HCT116 (cell line): ENCODE measurements around the gene MUC16. TPM values are rescaled to one million over a fixed set of nuclear protein-coding genes. Genes with fewer than 3 reads are reported as not detected.

Source experiments
- ATAC-seq: fragments of 200-7000 bp; cut with Tn5 transposase; 2 replicates; pipeline ENCODE4 v1.9.1; 2020; ENCODE audit warnings: mild to moderate bottlenecking, moderate library complexity
- BruUV-seq: library from RNA; stranded (reverse); fragments of 400-500 nt; replicated peaks from 2 replicates; lab custom pipeline; 2021; lab: Mats Ljungman, UMichigan
- CTCF ChIA-PET: fragments of 300-600 bp; sonication (Branson Sonifier 250); formaldehyde crosslinking; loops from one replicate; lab custom pipeline; 2021; ENCODE audit warnings: antibody characterized with exemption; lab: Charles Lee
- POLR2A ChIA-PET: fragments of 300-600, 350-600 bp; sonication (Branson Sonifier 250); formaldehyde crosslinking; loops from one replicate; lab custom pipeline; 2021; ENCODE audit warnings: antibody characterized with exemption; lab: Charles Lee
- RAD21 ChIA-PET, 2 experiments: fragments of 300-600 bp; sonication (Branson Sonifier 250); formaldehyde crosslinking; loops; one replicate each; lab custom pipeline; 2023; ENCODE audit warnings: low total read pairs in 2 of 2; ENCODE audit not compliant: uncharacterized antibody in 2 of 2, unreplicated experiment in 2 of 2, low non-redundant PET in 1 of 2; lab: Charles Lee
- DNase-seq: peaks from one replicate; pipeline ENCODE4 v3.0.0-alpha.2; 2010; ENCODE audit warnings: low read depth, low spot score
- H2AFZ ChIP-seq: fragments of 200-600 bp; shearing (Covaris generic), sonication (generic); 2 replicates; pipeline ENCODE4 v1.6.1; 2017; ENCODE audit warnings: low read depth, mixed run types, mixed read lengths, antibody characterized with exemption, low read length; ENCODE audit not compliant: poor library complexity, severe bottlenecking
- H3K27ac ChIP-seq: 2 replicates; pipeline ENCODE4 v1.5.1; 2012; ENCODE audit warnings: low read depth, low read length
- H3K27me3 ChIP-seq: fragments of 200-600 bp; sonication (generic); 2 replicates; pipeline ENCODE4 v1.6.1; 2016; ENCODE audit warnings: mixed run types, low read length, mixed read lengths; ENCODE audit not compliant: insufficient read depth
- H3K36me3 ChIP-seq, 2 experiments: fragments of 200-500 bp in 1 of 2; fragments of 200-600 bp in 1 of 2; sonication (Bioruptor generic) in 1 of 2; sonication (generic) in 1 of 2; 2 replicates each; pipeline versions ENCODE4 v1.5.1 to v1.6.1; 2014 to 2016; ENCODE audit warnings: low read length in 2 of 2, inconsistent platforms in 1 of 2, mixed read lengths in 1 of 2, mixed run types in 1 of 2; ENCODE audit not compliant: insufficient read depth in 2 of 2, control insufficient read depth in 1 of 2
- H3K4me1 ChIP-seq, 2 experiments: fragments of 200-600 bp in 1 of 2; sonication (generic) in 1 of 2; 2 replicates each; pipeline versions ENCODE4 v1.5.1 to v1.6.1; 2012 to 2017; ENCODE audit warnings: low read length in 2 of 2, inconsistent platforms in 1 of 2, mild to moderate bottlenecking in 1 of 2, mixed read lengths in 1 of 2, mixed run types in 1 of 2, moderate library complexity in 1 of 2; ENCODE audit not compliant: insufficient read depth in 2 of 2, control insufficient read depth in 1 of 2
- H3K4me2 ChIP-seq: fragments of 200-600 bp; sonication (generic); 2 replicates; pipeline ENCODE4 v1.6.1; 2017; ENCODE audit warnings: mixed run types, low read length, mixed read lengths
- H3K4me3 ChIP-seq, 2 experiments: fragments of 200-600 bp in 1 of 2; sonication (generic) in 1 of 2; replicated peaks in 1 of 2; 2 replicates each; pipeline ENCODE4 v1.5.1; 2011 to 2016; ENCODE audit warnings: low read length in 2 of 2, control low read depth in 1 of 2, low read depth in 1 of 2, mild to moderate bottlenecking in 1 of 2, mixed read lengths in 1 of 2, mixed run types in 1 of 2
- H3K79me2 ChIP-seq: fragments of 200-600 bp; sonication (generic); 2 replicates; pipeline ENCODE4 v1.6.1; 2017; ENCODE audit warnings: mild to moderate bottlenecking, mixed run types, low read length, moderate library complexity, mixed read lengths; ENCODE audit not compliant: insufficient read depth
- H3K9ac ChIP-seq: fragments of 200-600 bp; sonication (generic); 2 replicates; pipeline ENCODE4 v1.6.1; 2016; ENCODE audit warnings: low read length, mixed read lengths
- H3K9me2 ChIP-seq: fragments of 200-600 bp; sonication (generic), shearing (Covaris generic); 2 replicates; pipeline ENCODE4 v1.6.1; 2017; ENCODE audit warnings: mixed run types, mild to moderate bottlenecking, moderate library complexity; ENCODE audit not compliant: insufficient read depth
- H3K9me3 ChIP-seq, 2 experiments: fragments of 200-500 bp in 1 of 2; fragments of 200-600 bp in 1 of 2; sonication (Bioruptor generic) in 1 of 2; sonication (generic) in 1 of 2; 2 replicates each; pipeline ENCODE4 v1.6.1; 2014 to 2017; ENCODE audit warnings: low read length in 2 of 2, mixed read lengths in 2 of 2, inconsistent platforms in 1 of 2, low read depth in 1 of 2, mild to moderate bottlenecking in 1 of 2, mixed run types in 1 of 2, moderate library complexity in 1 of 2; ENCODE audit not compliant: control insufficient read depth in 1 of 2, insufficient read depth in 1 of 2
- H4K20me1 ChIP-seq: fragments of 200-600 bp; sonication (generic), shearing (Covaris generic); 2 replicates; pipeline ENCODE4 v1.6.1; 2017; ENCODE audit warnings: mixed run types, mild to moderate bottlenecking, moderate library complexity; ENCODE audit not compliant: insufficient read depth
- CBX3 ChIP-seq: IDR thresholded peaks from 2 replicates; pipeline ENCODE4 v1.6.1; 2012; ENCODE audit warnings: low read depth
- EGR1 ChIP-seq: IDR thresholded peaks from 2 replicates; pipeline ENCODE4 v1.6.1; 2012; ENCODE audit warnings: low read depth
- EZH2 ChIP-seq: fragments of 200-600 bp; sonication (generic); IDR thresholded peaks from 2 replicates; pipeline ENCODE4 v1.6.1; 2017; ENCODE audit warnings: antibody characterized with exemption, mixed run types
- EZH2phosphoT487 ChIP-seq: fragments of 200-600 bp; IDR thresholded peaks from 2 replicates; pipeline ENCODE4 v1.6.1; 2018; ENCODE audit warnings: antibody characterized with exemption, borderline replicate concordance
- POLR2A ChIP-seq: IDR thresholded peaks from 2 replicates; pipeline ENCODE4 v1.7.0; 2011; ENCODE audit warnings: borderline replicate concordance; ENCODE audit not compliant: insufficient read depth, insufficient read length; ENCODE audit errors: extremely low read depth
- SRF ChIP-seq: IDR thresholded peaks from 2 replicates; pipeline ENCODE4 v1.6.1; 2012; ENCODE audit warnings: low read depth
- YY1 ChIP-seq: IDR thresholded peaks from 2 replicates; pipeline ENCODE4 v1.6.1; 2011; ENCODE audit warnings: low read length, low read depth, moderate library complexity, mild to moderate bottlenecking; ENCODE audit not compliant: insufficient replicate concordance; ENCODE audit errors: extremely low read depth
- ZNF274 ChIP-seq: fragments of 200-500 bp; sonication (Bioruptor generic); IDR thresholded peaks from 2 replicates; pipeline ENCODE4 v1.6.1; 2014; ENCODE audit warnings: mild to moderate bottlenecking, low read depth, low read length, inconsistent platforms
- intact Hi-C: fragments of 100-400 bp; cut with micrococcal nuclease; formaldehyde crosslinking; loops from 2 replicates; pipeline ENCODE4 v1.10.0; 2022
- total RNA-seq: library from RNA; stranded (reverse); gene quantifications from one replicate; pipeline ENCODE4 v1.2.1, GENCODE V29; 2021; ENCODE audit not compliant: unreplicated experiment
- TF ChIP-seq, protein P1 (sequence below), 3 experiments: fragments of 200-600 bp in 1 of 3; sonication (generic) in 1 of 3; IDR thresholded peaks in 2 of 3; conservative IDR thresholded peaks in 1 of 3; 2 replicates each; pipeline ENCODE4 v1.5.1; 2012 to 2017; ENCODE audit warnings: low read depth in 2 of 3, low read length in 2 of 3, antibody characterized with exemption in 1 of 3, borderline replicate concordance in 1 of 3, control low read depth in 1 of 3, mild to moderate bottlenecking in 1 of 3, mixed read lengths in 1 of 3, mixed run types in 1 of 3, moderate library complexity in 1 of 3; ENCODE audit not compliant: insufficient read depth in 1 of 3
- TF ChIP-seq, protein P2 (sequence below): IDR thresholded peaks from 2 replicates; pipeline ENCODE4 v1.6.1; 2012

MUC16 gene
- total RNA-seq, 1 experiment from 2014 or later: 0.12 TPM

DNA sequence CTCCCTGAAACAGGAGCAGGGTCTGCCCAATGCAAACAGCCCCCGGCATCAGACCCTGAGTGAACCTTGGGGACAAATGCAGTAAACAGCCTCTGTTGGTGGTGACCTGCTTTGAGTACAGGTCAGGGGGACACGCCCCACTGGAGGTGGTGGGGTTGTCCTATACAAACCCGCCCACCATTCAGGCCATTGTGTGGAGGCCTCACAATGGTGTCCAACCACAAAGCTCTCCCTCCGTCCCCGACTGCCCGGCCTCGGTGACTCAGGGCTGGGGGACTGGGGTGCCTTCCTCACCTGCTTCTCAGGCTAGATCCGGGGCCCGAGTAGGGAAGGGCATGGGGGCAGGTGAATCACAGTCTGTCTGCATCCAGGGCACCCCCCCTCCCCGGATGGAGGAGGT lies 1.5 kb downstream of the MUC16 start:
- Histone ChIP-seq H3K4me1 (peaks cover 0 to 8% of the 10 kb centered on the region in 2 experiments; a peak in 1 of 4 replicates), H3K9me2 (no peaks in the 10 kb centered on the region), H3K27ac (no peak overlapping the region), H3K27me3 (no peaks in the 10 kb centered on the region), H2AFZ (no peak overlapping the region), H3K9ac (no peak overlapping the region), H3K4me2 (no peak overlapping the region), H4K20me1 (no peaks in the 10 kb centered on the region), H3K9me3 (no peaks in the 10 kb centered on the region), H3K79me2 (no peaks in the 10 kb centered on the region), H3K36me3 (no peaks in the 10 kb centered on the region), H3K4me3 (no peak overlapping the region)
- CTCF ChIA-PET: no interaction called here
- BruUV-seq: no TSS peak
- no peak for DNase-seq
- intact Hi-C loops: no loop called here
- POLR2A ChIA-PET: no interaction called here
- RAD21 ChIA-PET: no interaction called here
- no peak for ATAC-seq
- TF ChIP-seq EGR1: no peak
- TF ChIP-seq, protein P1, sequence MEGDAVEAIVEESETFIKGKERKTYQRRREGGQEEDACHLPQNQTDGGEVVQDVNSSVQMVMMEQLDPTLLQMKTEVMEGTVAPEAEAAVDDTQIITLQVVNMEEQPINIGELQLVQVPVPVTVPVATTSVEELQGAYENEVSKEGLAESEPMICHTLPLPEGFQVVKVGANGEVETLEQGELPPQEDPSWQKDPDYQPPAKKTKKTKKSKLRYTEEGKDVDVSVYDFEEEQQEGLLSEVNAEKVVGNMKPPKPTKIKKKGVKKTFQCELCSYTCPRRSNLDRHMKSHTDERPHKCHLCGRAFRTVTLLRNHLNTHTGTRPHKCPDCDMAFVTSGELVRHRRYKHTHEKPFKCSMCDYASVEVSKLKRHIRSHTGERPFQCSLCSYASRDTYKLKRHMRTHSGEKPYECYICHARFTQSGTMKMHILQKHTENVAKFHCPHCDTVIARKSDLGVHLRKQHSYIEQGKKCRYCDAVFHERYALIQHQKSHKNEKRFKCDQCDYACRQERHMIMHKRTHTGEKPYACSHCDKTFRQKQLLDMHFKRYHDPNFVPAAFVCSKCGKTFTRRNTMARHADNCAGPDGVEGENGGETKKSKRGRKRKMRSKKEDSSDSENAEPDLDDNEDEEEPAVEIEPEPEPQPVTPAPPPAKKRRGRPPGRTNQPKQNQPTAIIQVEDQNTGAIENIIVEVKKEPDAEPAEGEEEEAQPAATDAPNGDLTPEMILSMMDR (IDR thresholded peaks at IDR 0.05 in 2 of 3, conservative IDR thresholded peaks at IDR 0.05 in 1 of 3; ENCODE audit: borderline replicate concordance in 1 of 3, insufficient read depth in 1 of 3, low read depth in 2 of 3, low read length in 2 of 3): no peak
- TF ChIP-seq EZH2: no peak
- TF ChIP-seq EZH2phosphoT487: no peak
- TF ChIP-seq SRF: no peak
- no peak for TF ChIP-seq POLR2A
- TF ChIP-seq YY1: no peak
- no peak for TF ChIP-seq CBX3
- TF ChIP-seq, protein P2, sequence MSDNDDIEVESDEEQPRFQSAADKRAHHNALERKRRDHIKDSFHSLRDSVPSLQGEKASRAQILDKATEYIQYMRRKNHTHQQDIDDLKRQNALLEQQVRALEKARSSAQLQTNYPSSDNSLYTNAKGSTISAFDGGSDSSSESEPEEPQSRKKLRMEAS: no peak
- TF ChIP-seq ZNF274: no peak
